ENCODE data around the gene UBE3C.

DNA sequence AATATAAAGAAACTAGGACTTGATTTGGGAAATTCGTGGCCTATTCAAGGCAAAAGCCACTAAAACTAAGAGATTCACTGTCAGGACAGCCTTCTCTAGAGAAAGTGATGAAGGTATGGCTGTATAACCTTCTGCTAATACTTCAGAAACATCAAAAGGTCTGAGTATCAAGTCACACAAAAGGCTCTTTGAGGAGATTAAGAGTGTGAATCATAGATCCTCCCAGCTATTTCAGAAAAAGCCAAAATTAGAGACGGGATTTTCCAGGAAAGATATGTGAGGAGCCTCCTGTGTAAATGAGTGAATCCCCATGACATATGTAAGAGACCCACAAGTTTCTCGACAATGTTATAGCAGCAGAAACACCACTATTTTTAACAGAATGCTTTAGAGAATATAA, 56.2 kb downstream of the UBE3C start:
- TF ChIP-seq POLR2A (IDR thresholded peaks at IDR 0.05) (no peak), EP300 (IDR thresholded peaks at IDR 0.05; ENCODE audit: low read depth) (no peak)
- TF ChIP-seq, protein P1, sequence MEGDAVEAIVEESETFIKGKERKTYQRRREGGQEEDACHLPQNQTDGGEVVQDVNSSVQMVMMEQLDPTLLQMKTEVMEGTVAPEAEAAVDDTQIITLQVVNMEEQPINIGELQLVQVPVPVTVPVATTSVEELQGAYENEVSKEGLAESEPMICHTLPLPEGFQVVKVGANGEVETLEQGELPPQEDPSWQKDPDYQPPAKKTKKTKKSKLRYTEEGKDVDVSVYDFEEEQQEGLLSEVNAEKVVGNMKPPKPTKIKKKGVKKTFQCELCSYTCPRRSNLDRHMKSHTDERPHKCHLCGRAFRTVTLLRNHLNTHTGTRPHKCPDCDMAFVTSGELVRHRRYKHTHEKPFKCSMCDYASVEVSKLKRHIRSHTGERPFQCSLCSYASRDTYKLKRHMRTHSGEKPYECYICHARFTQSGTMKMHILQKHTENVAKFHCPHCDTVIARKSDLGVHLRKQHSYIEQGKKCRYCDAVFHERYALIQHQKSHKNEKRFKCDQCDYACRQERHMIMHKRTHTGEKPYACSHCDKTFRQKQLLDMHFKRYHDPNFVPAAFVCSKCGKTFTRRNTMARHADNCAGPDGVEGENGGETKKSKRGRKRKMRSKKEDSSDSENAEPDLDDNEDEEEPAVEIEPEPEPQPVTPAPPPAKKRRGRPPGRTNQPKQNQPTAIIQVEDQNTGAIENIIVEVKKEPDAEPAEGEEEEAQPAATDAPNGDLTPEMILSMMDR (IDR thresholded peaks at IDR 0.05) = no peak
